ENCODE results near the gene DLGAP4.

DNA sequence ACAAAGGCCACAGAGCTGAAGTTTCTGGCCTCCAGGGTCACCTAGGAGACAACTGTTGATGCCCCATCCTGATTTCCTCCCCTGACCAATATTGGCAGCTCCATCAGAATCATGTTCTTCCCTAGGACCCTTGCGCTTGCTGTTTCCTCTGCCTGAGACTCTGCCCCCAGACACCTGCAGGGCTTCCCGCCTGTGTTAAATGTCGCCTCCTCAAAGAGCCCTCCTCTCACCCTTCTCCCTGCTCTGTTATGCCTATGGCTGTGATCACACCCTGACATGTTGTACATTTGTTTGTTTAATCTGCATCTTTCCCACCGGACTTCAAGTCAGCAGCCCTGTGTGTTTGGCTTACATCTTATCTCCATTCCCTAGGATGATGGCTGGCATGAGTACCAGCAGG is 30.1 kb downstream of the DLGAP4 start:
- TF ChIP-seq, protein P1, sequence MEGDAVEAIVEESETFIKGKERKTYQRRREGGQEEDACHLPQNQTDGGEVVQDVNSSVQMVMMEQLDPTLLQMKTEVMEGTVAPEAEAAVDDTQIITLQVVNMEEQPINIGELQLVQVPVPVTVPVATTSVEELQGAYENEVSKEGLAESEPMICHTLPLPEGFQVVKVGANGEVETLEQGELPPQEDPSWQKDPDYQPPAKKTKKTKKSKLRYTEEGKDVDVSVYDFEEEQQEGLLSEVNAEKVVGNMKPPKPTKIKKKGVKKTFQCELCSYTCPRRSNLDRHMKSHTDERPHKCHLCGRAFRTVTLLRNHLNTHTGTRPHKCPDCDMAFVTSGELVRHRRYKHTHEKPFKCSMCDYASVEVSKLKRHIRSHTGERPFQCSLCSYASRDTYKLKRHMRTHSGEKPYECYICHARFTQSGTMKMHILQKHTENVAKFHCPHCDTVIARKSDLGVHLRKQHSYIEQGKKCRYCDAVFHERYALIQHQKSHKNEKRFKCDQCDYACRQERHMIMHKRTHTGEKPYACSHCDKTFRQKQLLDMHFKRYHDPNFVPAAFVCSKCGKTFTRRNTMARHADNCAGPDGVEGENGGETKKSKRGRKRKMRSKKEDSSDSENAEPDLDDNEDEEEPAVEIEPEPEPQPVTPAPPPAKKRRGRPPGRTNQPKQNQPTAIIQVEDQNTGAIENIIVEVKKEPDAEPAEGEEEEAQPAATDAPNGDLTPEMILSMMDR (IDR thresholded peaks at IDR 0.05 in 8 of 11, conservative IDR thresholded peaks at IDR 0.05 in 3 of 11) = no peak
- TF ChIP-seq POLR2AphosphoS5 (IDR thresholded peaks at IDR 0.05) = no peak
